HepG2 (cell line): Measurements from ENCODE around the gene KIF3A. TPM values are rescaled to one million over a fixed set of nuclear protein-coding genes. Genes with fewer than 3 reads are reported as not detected.

Source experiments
- ATAC-seq: fragments of 200-7000 bp; cut with Tn5 transposase; 3 replicates; pipeline ENCODE4 v1.9.1; 2020; ENCODE audit warnings: mild to moderate bottlenecking, moderate library complexity
- BruUV-seq: library from RNA; stranded (reverse); fragments of 400-500 nt; replicated peaks from 2 replicates; lab custom pipeline; 2021; lab: Mats Ljungman, UMichigan
- CTCF ChIA-PET: fragments of 300-600 bp; formaldehyde crosslinking; extraction: SDS; loops from one replicate; lab custom pipeline; 2021; ENCODE audit warnings: low total read pairs, inconsistent platforms, low intra/inter-chr PET ratio; lab: Yijun Ruan, JAX
- POLR2A ChIA-PET: fragments of 350-600 bp; sonication (Branson Sonifier 250); formaldehyde crosslinking; loops from one replicate; lab custom pipeline; 2020; ENCODE audit warnings: antibody characterized with exemption, inconsistent platforms; lab: Yijun Ruan, JAX
- DNase-seq: peaks from one replicate; pipeline ENCODE4 v3.0.0-alpha.2; 2015; ENCODE audit warnings: low spot score
- FAIRE-seq: peaks from 3 replicates; lab custom pipeline; 2011; peaks lifted over from hg19 to GRCh38; lab: Jason Lieb, UNC
- H2AFZ ChIP-seq: one replicate; pipeline ENCODE4 v1.6.1; 2011; ENCODE audit warnings: low read length, inconsistent platforms
- H3K27ac ChIP-seq: fragments of 300-600 bp; 3 replicates; pipeline ENCODE4 v1.8.0; 2011; ENCODE audit warnings: mixed run types, mild to moderate bottlenecking, mixed read lengths, low read length, inconsistent platforms; ENCODE audit not compliant: insufficient read depth; ENCODE audit errors: extremely low read length
- H3K27me3 ChIP-seq, 2 experiments: fragments of 200-600 bp in 1 of 2; 2 replicates in 1 of 2; 3 replicates in 1 of 2; pipeline versions ENCODE4 v1.6.0 to v1.8.0; 2011; ENCODE audit warnings: low read length in 2 of 2, mild to moderate bottlenecking in 2 of 2, moderate library complexity in 2 of 2, inconsistent platforms in 1 of 2; ENCODE audit not compliant: insufficient read depth in 2 of 2, control insufficient read depth in 1 of 2
- H3K36me3 ChIP-seq, 2 experiments: fragments of 200-600 bp in 1 of 2; replicated peaks in 1 of 2; 2 replicates in 1 of 2; 3 replicates in 1 of 2; pipeline versions ENCODE4 v1.5.1 to v1.8.0; 2011; ENCODE audit warnings: low read length in 2 of 2, inconsistent platforms in 1 of 2; ENCODE audit not compliant: insufficient read depth in 2 of 2, control insufficient read depth in 1 of 2
- H3K4me1 ChIP-seq: 2 replicates; pipeline ENCODE4 v1.5.1; 2012; ENCODE audit warnings: low read length, inconsistent platforms; ENCODE audit not compliant: insufficient read depth
- H3K4me2 ChIP-seq: 2 replicates; pipeline ENCODE4 v1.6.0; 2011; ENCODE audit warnings: low read depth, low read length, inconsistent platforms
- H3K4me3 ChIP-seq, 3 experiments: fragments of 200-600 bp in 1 of 3; sonication (generic), shearing (Covaris generic) in 1 of 3; replicated peaks in 1 of 3; 2 replicates each; pipeline ENCODE4 v1.5.1; 2011 to 2016; ENCODE audit warnings: low read length in 3 of 3, inconsistent platforms in 2 of 3, low read depth in 2 of 3, mild to moderate bottlenecking in 2 of 3, control low read depth in 1 of 3, mixed read lengths in 1 of 3; ENCODE audit not compliant: insufficient read depth in 1 of 3
- H3K79me2 ChIP-seq: one replicate; pipeline ENCODE4 v1.6.1; 2011; ENCODE audit warnings: low read length, inconsistent platforms; ENCODE audit not compliant: insufficient read depth
- H3K9ac ChIP-seq: 2 replicates; pipeline ENCODE4 v1.6.0; 2011; ENCODE audit warnings: mild to moderate bottlenecking, low read depth, low read length, inconsistent platforms; ENCODE audit not compliant: insufficient read depth
- H3K9me3 ChIP-seq: 2 replicates; pipeline ENCODE4 v1.5.1; 2012; ENCODE audit warnings: mild to moderate bottlenecking, low read length
- H4K20me1 ChIP-seq: 2 replicates; pipeline ENCODE4 v1.6.0; 2011; ENCODE audit warnings: inconsistent platforms, mild to moderate bottlenecking, low read length, moderate library complexity; ENCODE audit not compliant: insufficient read depth
- AGO1 ChIP-seq: fragments of 200-400 bp; formaldehyde crosslinking; IDR thresholded peaks from 2 replicates; pipeline ENCODE4 v1.6.1; 2017; ENCODE audit warnings: mild to moderate bottlenecking, low read depth, low read length, moderate library complexity; ENCODE audit not compliant: poor library complexity, severe bottlenecking
- CENPBD1 ChIP-seq: sonication (generic); formaldehyde crosslinking; IDR thresholded peaks from 2 replicates; pipeline ENCODE4 v1.8.0; 2022; ENCODE audit warnings: missing genetic modification reagents, low read depth, mild to moderate bottlenecking, borderline replicate concordance
- E2F1 ChIP-seq: sonication (generic); formaldehyde crosslinking; IDR thresholded peaks from 2 replicates; pipeline ENCODE4 v1.5.0; 2020; ENCODE audit warnings: missing genetic modification reagents
- HES4 ChIP-seq: sonication (generic); formaldehyde crosslinking; IDR thresholded peaks from 2 replicates; pipeline ENCODE4 v1.9.0; 2021; ENCODE audit warnings: mild to moderate bottlenecking, missing genetic modification reagents, borderline replicate concordance
- KDM2A ChIP-seq: sonication (generic); formaldehyde crosslinking; IDR thresholded peaks from 2 replicates; pipeline ENCODE4 v1.4.0; 2020; ENCODE audit warnings: low read depth, missing genetic modification reagents, borderline replicate concordance
- ZNF496 ChIP-seq: sonication (generic); formaldehyde crosslinking; IDR thresholded peaks from 2 replicates; pipeline ENCODE4 v1.8.1; 2023; ENCODE audit warnings: mild to moderate bottlenecking, moderate library complexity, missing genetic modification reagents; ENCODE audit not compliant: insufficient replicate concordance
- WGBS: methylation state at CpG from one replicate; pipeline ENCODE4 v1.1.6; 2017; ENCODE audit warnings: low lambda C conversion rate; 5-methylcytosine and 5-hydroxymethylcytosine counted together
- in situ Hi-C: cut with HindIII; loops from 2 replicates; pipeline ENCODE4 v1.10.0; 2017; ENCODE audit warnings: low pct_unique_long_range_greater_than_20kb; ENCODE audit not compliant: extremely low pct_ligation_motif_present
- intact Hi-C: fragments of 100-400 bp; cut with micrococcal nuclease; formaldehyde crosslinking; loops from one replicate; pipeline ENCODE4 v1.10.0; 2022; ENCODE audit not compliant: unreplicated experiment
- polyA plus RNA-seq, 8 experiments: library from polyadenylated mRNA; depleted of rRNA in 3 of 8; stranded (reverse) in 7 of 8; unstranded in 1 of 8; fragments of >200 nt; fragmentation: Illumina TruSeq in 4 of 8; extraction: Trizol in 4 of 8; gene quantifications; 2 replicates each; pipeline versions ENCODE4 v1.2.1 to v1.2.3, GENCODE V29; 2011 to 2016; ENCODE audit warnings: low read depth in 4 of 8, missing spikeins in 1 of 8, mixed read lengths in 1 of 8; ENCODE audit not compliant: insufficient read depth in 1 of 8
- total RNA-seq, 5 experiments: library from RNA; depleted of rRNA; stranded (reverse); fragments of >200 nt; fragmentation: Illumina TruSeq; extraction: Trizol; gene quantifications; 2 replicates each; pipeline ENCODE4 v1.2.3, GENCODE V29; 2016; ENCODE audit warnings: low read depth in 1 of 5

Gene KIF3A
- total and polyA plus RNA-seq, 2 of the 13 experiments (the other 11 are each of a cell fraction or from before 2014, with no cell fraction given): 2.3 to 8.4 TPM

GRCh38 chr5:132646583-132647266 lies 90.6 kb downstream of the KIF3A start:
- Histone ChIP-seq H3K4me3 (no peak overlapping the region), H3K36me3 (peaks cover 3 to 11% of the 10 kb centered on the region in 2 experiments), H2AFZ (no peak overlapping the region), H4K20me1 (no peaks in the 10 kb centered on the region), H3K4me2 (peak overlapping the region; percentile 4; the same call in 1 of the 2 replicates), H3K27me3 (no peaks in the 10 kb centered on the region), H3K27ac (no peak overlapping the region), H3K4me1 (peaks cover 18% of the 10 kb centered on the region), H3K79me2 (no peaks in the 10 kb centered on the region), H3K9ac (no peak overlapping the region), H3K9me3 (peaks cover 10% of the 10 kb centered on the region; the same call in 1 of the 2 replicates)
- TF ChIP-seq CENPBD1 (no peak), E2F1 (CRISPR knock-in tag) (no peak), HES4 (no peak), ZNF496 (CRISPR knock-in tag) (no peak), KDM2A (CRISPR knock-in tag) (peak; percentile 38; the same call in 1 of the 2 replicates), AGO1 (no peak)
- DNase-seq: no peak
- ChIA-PET POLR2A (no interaction called here), CTCF (no interaction called here)
- intact Hi-C loops (no loop called here), in situ Hi-C loops (no loop called here)
- BruUV-seq: no TSS peak
- WGBS: 63% methylated on average over 11 of the region's 11 CpGs
- FAIRE-seq: peak; percentile 34
- ATAC-seq: peak; percentile 32; the same call in 2 of the 3 replicates
